Left forelimb (tissue), 1 donor: Measurements from ENCODE around the gene TIGD2.
"Not testable (repeated sequence)": the region's sequence is repeated elsewhere in the genome, so short reads cannot be mapped to it uniquely, and the experiment has no call there.

ENCODE experiments used
- DNase-seq: peaks from one replicate; pipeline ENCODE4 v3.0.0-alpha.2; 2018; ENCODE audit warnings: low spot score

Gene TIGD2

DNA sequence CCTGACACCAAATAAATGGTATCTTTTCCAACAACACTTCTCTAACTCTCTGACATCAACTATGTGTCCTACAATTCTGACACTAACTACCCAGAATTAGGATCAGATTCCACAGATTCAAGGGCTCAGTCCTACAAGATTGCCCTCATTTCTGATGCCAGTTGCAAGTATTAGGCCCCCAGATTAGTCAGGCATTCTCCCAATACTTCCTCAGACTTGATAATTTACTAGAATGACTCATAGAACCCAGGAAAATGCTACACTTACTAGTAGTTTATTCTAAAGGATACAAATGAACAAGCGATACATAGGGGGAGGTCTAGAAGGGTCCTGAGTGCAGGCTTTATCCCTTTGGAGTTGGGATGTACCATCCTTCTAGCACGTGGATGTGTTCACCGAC lies 8.5 kb downstream of the TIGD2 start:
- no peak for DNase-seq

DNA sequence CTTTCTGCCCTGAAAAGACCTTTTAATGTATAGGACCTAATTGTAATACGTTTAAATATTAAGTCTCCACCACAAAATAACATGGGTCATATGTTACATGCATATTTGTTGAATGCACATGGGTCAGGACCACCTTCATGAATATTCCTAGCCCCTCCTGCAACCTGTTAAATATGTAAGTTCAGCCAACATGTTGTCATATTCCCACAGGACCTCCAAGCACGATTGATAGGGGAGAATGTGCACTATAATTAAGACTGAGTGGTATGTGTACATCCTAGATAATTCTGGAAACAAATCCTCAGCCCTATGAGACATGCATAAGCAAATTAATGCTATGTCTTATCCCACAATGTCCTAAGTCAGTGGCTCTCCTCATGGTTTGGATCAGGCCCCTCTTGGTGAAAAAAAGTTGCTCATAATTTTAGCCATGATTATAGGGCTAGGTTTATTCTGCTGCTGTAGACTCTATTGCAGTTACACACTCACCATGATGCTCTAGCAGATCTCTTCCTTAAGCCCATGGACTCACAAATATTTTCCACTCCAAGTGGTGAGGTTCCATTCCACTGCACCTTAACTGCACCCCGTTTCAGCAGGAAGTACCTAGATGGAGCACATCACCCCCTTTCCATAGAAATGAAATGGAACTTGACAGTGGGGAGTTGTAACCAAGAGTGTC lies 10.2 kb downstream of the TIGD2 start:
- no peak for DNase-seq

GRCh38 chr4:89123451-89123851 lies 12.1 kb downstream of the TIGD2 start:
- no peak for DNase-seq

GRCh38 chr4:89125901-89126782 lies 14.8 kb downstream of the TIGD2 start:
- DNase-seq, result no peak

- no peak for DNase-seq
Observed at GRCh38 chr4:89129080-89129640, 17.8 kb downstream of the TIGD2 start.

GRCh38 chr4:89134775-89135319 lies 23.5 kb downstream of the TIGD2 start:
- no peak for DNase-seq

GRCh38 chr4:89136525-89136924 lies 25.2 kb downstream of the TIGD2 start:
- DNase-seq, result no peak

DNA sequence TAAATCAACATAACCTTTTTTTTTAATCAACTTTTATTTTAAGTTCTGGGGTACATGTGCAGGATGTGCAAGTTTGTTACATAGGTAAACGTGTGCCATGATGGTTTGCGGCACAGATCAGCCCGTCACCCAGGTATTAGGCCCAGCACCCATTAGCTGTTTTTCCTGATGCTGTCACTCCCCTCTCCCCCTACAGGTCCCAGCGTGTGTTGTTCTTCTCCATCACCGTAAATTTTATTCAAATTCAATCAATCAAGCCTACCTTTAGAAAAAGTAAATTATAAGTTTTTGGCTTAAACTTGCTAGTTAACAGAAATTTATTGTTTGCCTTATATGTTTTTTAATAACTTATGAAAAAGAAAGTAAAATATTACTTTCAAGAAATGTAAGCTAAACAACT lies 25.9 kb downstream of the TIGD2 start:
- DNase-seq, result no peak

- no peak for DNase-seq
Observed at GRCh38 chr4:89137695-89138094, 26.4 kb downstream of the TIGD2 start.

DNA sequence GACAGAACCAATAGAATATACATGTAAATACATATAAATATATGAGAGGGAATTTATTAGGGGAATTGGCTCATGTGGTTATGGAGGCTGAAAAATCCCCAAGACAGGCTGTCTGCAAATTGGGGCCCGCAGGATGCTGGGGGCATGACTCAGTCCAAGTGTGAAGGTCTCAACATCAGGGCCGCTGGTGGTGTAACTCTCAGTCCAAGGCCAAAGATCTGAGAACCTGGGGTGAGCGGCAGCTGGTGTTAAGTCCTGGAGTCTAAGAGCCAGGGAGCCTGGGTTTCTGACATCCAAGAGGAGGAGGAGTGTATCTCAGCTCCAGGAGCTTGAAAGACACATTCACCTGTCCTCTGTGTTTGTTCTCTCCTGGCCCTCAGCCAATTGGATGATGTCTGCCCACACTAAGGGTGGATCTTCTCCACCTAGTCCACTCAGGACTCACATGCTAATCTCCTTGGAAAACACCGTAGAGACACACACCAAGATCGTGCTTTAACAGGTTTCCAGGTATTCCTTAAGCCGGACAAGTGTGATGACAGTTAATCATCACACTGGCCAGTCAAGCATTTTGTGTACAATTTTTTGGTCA lies 28.9 kb downstream of the TIGD2 start:
- DNase-seq, result no peak

DNA sequence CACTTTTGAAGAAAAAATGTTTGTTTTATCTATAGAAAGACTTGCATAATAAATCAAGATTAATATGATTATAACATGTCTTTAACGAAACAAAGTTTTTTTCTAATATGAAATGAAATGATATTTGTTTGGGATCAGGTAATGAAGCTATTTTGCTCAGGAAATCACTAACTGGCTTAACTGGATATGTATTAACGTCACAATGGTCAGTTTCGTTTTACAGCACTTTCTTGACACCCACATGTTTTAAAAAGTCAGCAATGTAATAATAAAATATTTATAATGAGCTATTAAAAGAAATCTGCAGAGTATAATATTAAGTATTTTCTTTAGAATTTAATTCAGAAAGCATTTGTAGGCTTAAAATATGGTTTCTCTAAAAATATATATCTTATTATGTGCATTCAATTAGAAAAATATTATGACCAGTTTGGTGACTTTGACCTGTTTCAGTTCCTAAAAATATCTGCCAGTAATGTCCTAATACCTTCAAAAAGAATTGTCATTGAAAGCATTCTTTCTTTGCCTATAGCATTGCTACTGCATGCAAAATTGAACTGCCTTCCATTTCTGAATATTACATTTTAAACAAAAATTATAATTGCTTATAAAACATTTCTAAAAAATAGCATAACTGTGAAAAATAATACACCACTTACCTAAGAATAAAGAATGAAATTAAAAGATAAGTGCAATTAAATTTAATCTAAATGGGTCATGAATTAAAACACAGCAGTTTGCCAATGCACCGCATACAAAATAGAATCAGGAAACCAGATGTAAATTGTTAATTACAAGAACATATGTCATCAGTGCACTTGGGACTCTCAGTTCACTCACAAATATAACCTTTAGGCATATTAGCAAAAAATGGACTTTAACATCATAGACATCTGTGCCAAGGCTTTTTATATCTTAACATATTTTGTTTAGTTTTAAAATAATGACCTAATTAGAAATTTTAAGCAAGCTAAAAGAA lies 31.6 kb downstream of the TIGD2 start:
- no peak for DNase-seq

DNA sequence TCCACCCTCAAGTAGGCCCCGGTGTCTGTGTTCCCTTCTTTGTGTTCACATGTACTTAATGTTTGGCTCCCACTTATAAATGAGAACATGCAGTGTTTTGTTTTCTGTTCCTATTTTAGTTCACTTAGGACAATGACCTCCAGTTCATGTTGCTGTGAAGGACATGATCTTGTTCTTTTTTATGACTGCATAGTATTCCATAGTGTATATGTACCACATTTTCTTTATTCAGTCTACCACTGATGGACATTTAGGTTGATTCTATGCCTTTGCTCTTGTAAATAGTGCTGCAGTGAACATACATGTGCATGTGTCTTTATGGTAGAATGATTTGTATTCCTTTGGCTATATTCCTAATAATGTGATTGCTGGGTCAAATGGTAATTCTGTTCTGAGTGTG lies 33.3 kb downstream of the TIGD2 start:
- not testable (repeated sequence) for DNase-seq

GRCh38 chr4:89146196-89146595 lies 34.9 kb downstream of the TIGD2 start:
- no peak for DNase-seq

GRCh38 chr4:89152972-89153371 lies 41.6 kb downstream of the TIGD2 start:
- no peak for DNase-seq

- no peak for DNase-seq
Observed at GRCh38 chr4:89156174-89156914, 45.0 kb downstream of the TIGD2 start.

DNA sequence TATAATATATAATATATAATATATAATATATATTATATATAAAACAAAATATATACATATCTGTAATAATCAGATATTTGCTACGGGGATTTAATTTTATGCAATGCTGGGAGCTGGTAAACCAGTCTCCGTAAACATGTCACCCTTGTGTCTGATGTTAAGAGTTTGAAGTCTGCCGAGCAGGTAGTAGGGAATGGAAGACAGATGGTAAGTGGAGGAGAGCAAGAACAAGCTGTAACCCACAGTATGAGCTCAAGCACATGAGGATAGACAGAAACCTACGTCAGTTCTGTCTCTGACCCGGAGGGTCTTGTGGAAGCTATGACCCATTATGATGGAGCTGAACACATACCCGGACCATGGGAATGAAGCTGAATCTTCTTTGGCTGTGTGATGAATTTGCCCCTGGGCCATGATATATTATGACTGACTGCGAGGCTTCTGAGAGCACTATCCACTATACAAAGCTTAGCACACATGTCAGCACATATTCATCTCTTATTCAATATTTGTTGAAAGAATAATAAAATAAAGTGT lies 46.2 kb downstream of the TIGD2 start:
- DNase-seq, result no peak

DNA sequence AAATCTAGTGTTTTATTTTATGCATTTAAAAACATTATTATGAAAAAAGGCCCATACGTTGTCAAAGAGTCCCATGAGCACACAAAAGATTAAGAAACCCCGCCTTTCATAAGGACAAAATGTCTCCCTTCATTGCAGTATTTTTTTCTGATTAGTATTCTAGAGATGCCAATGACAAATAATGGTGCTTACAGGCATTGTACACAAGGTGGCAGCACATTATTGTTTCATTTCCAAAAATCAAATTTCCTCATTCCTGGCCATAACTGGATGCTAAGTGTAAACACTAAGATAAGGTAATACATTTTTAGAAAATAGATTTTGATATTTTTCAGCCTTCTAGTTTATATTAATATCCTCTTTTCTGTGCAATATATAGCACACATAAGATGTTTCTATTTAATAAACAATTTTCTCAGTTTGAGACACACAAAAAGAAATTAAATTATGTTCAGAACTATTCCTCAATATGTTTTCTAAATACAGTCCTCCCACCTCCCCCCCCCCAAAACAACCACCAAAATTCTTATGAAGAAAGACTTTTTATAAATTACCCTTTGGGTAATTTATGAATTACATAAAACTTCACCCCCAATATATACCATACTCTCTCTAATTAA lies 47.7 kb downstream of the TIGD2 start:
- DNase-seq, result no peak

DNA sequence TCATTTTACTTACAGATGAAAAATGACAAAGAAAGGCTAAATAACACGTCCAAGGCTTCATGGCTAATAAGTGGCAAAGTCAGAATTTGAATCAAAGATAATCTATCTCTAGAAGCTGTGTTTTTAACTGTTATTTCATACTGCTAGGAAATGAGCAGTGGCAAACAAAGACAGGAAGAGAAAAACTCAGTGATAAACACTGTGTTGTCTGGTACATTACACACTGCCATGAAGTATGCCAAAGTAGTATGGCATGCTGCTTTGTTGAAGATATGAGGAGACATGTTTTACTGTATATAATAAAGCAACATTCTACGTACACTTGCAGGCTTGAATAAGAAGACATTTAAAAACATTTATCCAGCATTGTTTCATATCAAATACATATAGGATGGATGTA lies 49.5 kb downstream of the TIGD2 start:
- no peak for DNase-seq

- DNase-seq, result no peak
Observed at GRCh38 chr4:89161841-89162240, 50.5 kb downstream of the TIGD2 start.

DNA sequence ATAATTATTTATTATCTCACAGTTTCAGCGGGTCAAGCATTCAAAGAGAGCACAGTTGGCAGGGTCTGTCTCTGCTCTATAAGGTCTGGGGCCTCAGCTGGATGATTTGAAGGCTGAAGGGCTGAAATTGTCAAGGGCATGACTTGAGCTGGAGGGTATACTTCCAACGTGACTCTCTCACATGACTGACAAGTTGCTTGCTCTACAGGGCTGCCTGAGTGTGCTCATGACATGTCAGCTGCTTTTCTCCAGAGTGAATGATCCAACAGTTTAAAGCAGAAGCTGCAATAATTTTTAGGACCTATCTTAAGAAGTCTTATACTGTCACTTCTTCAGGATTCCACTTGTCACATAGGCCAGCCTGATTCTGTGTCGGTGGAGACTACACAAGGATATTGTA lies 51.2 kb downstream of the TIGD2 start:
- DNase-seq, result no peak
